CD4-positive, alpha-beta T cell (primary cell): ENCODE results near the gene SUN2. TPM values are rescaled to one million over a fixed set of nuclear protein-coding genes. Genes with fewer than 3 reads are reported as not detected.

Experiments used
- ATAC-seq: fragments of 200-7000 bp; cut with Tn5 transposase; one replicate; pipeline ENCODE4 v1.10.0; 2022; ENCODE audit warnings: mild to moderate bottlenecking; ENCODE audit not compliant: poor library complexity
- CTCF ChIA-PET: fragments of 350-600 bp; sonication (Branson Sonifier 250); formaldehyde crosslinking; loops from one replicate; lab custom pipeline; 2021; ENCODE audit warnings: antibody characterized with exemption, inconsistent platforms; lab: Charles Lee
- POLR2A ChIA-PET: fragments of 350-600 bp; sonication (Branson Sonifier 250); formaldehyde crosslinking; loops from one replicate; lab custom pipeline; 2021; ENCODE audit warnings: antibody characterized with exemption, inconsistent platforms; lab: Charles Lee
- DNase-seq, 14 experiments: peaks; one replicate each; pipeline ENCODE4 v3.0.0-alpha.2; 2013 to 2020; ENCODE audit warnings: mixed read lengths in 2 of 14
- H3K27ac ChIP-seq, 2 donors: one replicate each; pipeline versions ENCODE4 v1.5.1 to v1.7.0; 2013; ENCODE audit warnings: low read length in 2 of 2, low read depth in 1 of 2, mild to moderate bottlenecking in 1 of 2
- H3K27me3 ChIP-seq, 2 experiments: 1 replicate in 1 of 2; 2 replicates in 1 of 2; pipeline versions ENCODE4 v1.6.1 to v1.7.0; 2013; ENCODE audit warnings: low read length in 2 of 2, control low read depth in 1 of 2, mild to moderate bottlenecking in 1 of 2, moderate library complexity in 1 of 2; ENCODE audit not compliant: insufficient read depth in 2 of 2, control insufficient read depth in 1 of 2
- H3K36me3 ChIP-seq: one replicate; pipeline ENCODE4 v1.6.1; 2013; ENCODE audit warnings: low read length, control low read depth; ENCODE audit not compliant: insufficient read depth
- H3K4me1 ChIP-seq: one replicate; pipeline ENCODE4 v1.6.1; 2013; ENCODE audit warnings: low read length, control low read depth; ENCODE audit not compliant: insufficient read depth
- H3K4me3 ChIP-seq: one replicate; pipeline ENCODE4 v1.5.1; 2013; ENCODE audit warnings: mild to moderate bottlenecking, low read length, moderate library complexity
- H3K9me3 ChIP-seq, 2 experiments: 1 replicate in 1 of 2; 2 replicates in 1 of 2; pipeline versions ENCODE4 v1.6.1 to v1.7.0; 2013; ENCODE audit warnings: low read length in 2 of 2, mild to moderate bottlenecking in 2 of 2, control low read depth in 1 of 2, moderate library complexity in 1 of 2; ENCODE audit not compliant: control insufficient read depth in 1 of 2, insufficient read depth in 1 of 2
- H3K27ac Mint-ChIP-seq: one replicate; pipeline ENCODE4 v1.8.0; 2020; ENCODE audit warnings: mixed read lengths
- H3K27me3 Mint-ChIP-seq: one replicate; pipeline ENCODE4 v1.8.0; 2021; ENCODE audit warnings: mixed read lengths
- H3K36me3 Mint-ChIP-seq: one replicate; pipeline ENCODE4 v1.8.0; 2021; ENCODE audit warnings: low read depth, mixed read lengths
- H3K4me1 Mint-ChIP-seq: one replicate; pipeline ENCODE4 v1.8.0; 2021; ENCODE audit warnings: low read depth, mixed read lengths
- H3K4me3 Mint-ChIP-seq: one replicate; pipeline ENCODE4 v1.8.0; 2020; ENCODE audit warnings: mild to moderate bottlenecking, mixed read lengths
- H3K9me3 Mint-ChIP-seq: one replicate; pipeline ENCODE4 v1.8.0; 2020; ENCODE audit warnings: mixed read lengths
- CTCF ChIP-seq: fragments of 200-600 bp; IDR thresholded peaks from one replicate; pipeline ENCODE4 v1.8.0; 2022; ENCODE audit warnings: antibody characterized with exemption, mild to moderate bottlenecking
- intact Hi-C, 2 experiments: fragments of 100-400 bp; cut with DNase I in 1 of 2; cut with micrococcal nuclease in 1 of 2; formaldehyde crosslinking; loops; one replicate each; pipeline versions ENCODE4 v1.15.1 to v1.9.0; 2023 to 2025; cut with DNase I, micrococcal nuclease
- total RNA-seq, 174 experiments: library from RNA in 2 of 174; stranded (reverse) in 2 of 174; gene quantifications; one replicate each; pipeline ENCODE4 v1.2.3 and lab custom pipeline; 2021 to 2026

The SUN2 gene
- total RNA-seq, 2 experiments from 2014 or later, result 440 to 453 TPM

GRCh38 chr22:38737302-38738060 is 18.3 kb downstream of the SUN2 start:
- Mint-ChIP-seq H3K4me3 (peak overlapping the region; percentile 56), H3K36me3 (peaks cover 100% of the 10 kb centered on the region), H3K27me3 (no peaks in the 10 kb centered on the region), H3K4me1 (peaks cover 68% of the 10 kb centered on the region), H3K9me3 (no peaks in the 10 kb centered on the region), H3K27ac (peak overlapping the region; percentile 88)
- peak overlapping the region; percentile 20 to 34 for H3K27ac ChIP-seq
- POLR2A ChIA-PET, result interaction anchor here (0.9 to 21.7 kb wide), 7 partner anchors 11 to 134 kb away, joined by 3 to 752 read pairs (median 3); partner anchors contain the start of genes CBX6, GTPBP1, JOSD1 and SUN2
- peaks cover 81% of the 10 kb centered on the region for H3K4me1 ChIP-seq
- H3K9me3 ChIP-seq, result no peaks in the 10 kb centered on the region
- ATAC-seq (no peak), DNase-seq (no peak)
- H3K27me3 ChIP-seq, result no peaks in the 10 kb centered on the region
- no peak for TF ChIP-seq CTCF
- H3K4me3 ChIP-seq, result no peak overlapping the region
- H3K36me3 ChIP-seq, result peaks cover 84% of the 10 kb centered on the region
- CTCF ChIA-PET, result interaction anchor here (0.6 kb wide), 2 partner anchors 266 to 1000 kb away, joined by 3 read pairs; no protein-coding TSS in a partner anchor
- intact Hi-C loops, result no loop called here

DNA sequence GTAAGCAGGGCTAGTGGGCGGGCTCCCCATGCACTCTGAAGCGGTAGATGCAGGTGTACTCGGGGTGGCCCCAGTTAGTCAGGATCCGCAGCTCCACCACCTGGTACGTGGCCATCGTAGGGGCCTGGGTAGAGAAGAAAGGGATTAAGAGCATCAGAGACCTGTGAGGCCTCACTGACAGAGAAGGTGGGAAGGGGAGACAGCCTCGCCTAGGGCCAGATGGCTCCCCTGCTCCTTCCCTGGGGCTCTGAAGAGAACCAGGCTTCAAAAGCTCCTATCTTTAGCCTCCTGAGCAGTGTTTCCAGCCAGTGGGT is 19.6 kb downstream of the SUN2 start:
- peaks cover 68% of the 10 kb centered on the region for H3K4me1 Mint-ChIP-seq

More for the DNA sequence above, 19.6 kb downstream of the SUN2 start:
- CTCF ChIA-PET, result interaction anchor here (1.4 kb wide), 1 partner anchor 18 kb away, joined by 4 read pairs; no protein-coding TSS in a partner anchor
- no peak for DNase-seq
- H3K27ac ChIP-seq, result peak overlapping the region in 1 of 2 donors; percentile 43
- Mint-ChIP-seq H3K9me3 (no peaks in the 10 kb centered on the region), H3K4me3 (peak overlapping the region; percentile 52), H3K27me3 (no peaks in the 10 kb centered on the region), H3K36me3 (peaks cover 97% of the 10 kb centered on the region), H3K27ac (peak overlapping the region; percentile 88)
- ATAC-seq, result peak; percentile 20
- H3K27me3 ChIP-seq, result no peaks in the 10 kb centered on the region
- POLR2A ChIA-PET, result interaction anchor here (0.5 to 21.7 kb wide), 9 partner anchors 12 to 1370 kb away, joined by 3 to 752 read pairs (median 4); partner anchors contain the start of genes GTPBP1, JOSD1, SUN2 and TOMM22
- no peak overlapping the region for H3K4me3 ChIP-seq
- H3K36me3 ChIP-seq, result peaks cover 75% of the 10 kb centered on the region
- H3K9me3 ChIP-seq, result no peaks in the 10 kb centered on the region
- H3K4me1 ChIP-seq, result peaks cover 79% of the 10 kb centered on the region
- TF ChIP-seq CTCF, result no peak
- intact Hi-C loops, result no loop called here
